ELF-1 (cell line): ENCODE results near the gene GBP7.

Source experiments
- DNase-seq: peaks from one replicate; pipeline ENCODE4 v3.0.0-alpha.2; 2016; ENCODE audit warnings: low read depth, low spot score

GBP7 gene

DNA sequence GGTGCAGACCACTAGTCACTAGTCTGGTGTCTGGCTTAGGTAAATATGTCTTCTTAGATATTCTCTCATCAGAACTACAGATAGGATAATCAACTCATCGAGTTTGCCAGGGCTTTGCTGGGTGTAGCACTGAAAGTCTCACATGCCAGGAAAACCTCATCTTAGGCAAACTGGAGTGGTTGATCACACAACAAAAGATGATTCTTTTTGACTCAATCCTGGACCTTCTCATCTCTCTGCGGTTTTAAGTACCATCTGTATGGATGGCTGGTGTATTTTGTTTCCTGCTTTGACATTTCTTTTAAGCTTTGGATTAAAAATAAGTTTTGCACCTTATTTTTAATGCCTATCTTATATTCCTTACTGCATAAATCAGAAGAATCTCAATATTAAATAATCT, 61.1 kb downstream of the GBP7 start:
- no peak for DNase-seq

DNA sequence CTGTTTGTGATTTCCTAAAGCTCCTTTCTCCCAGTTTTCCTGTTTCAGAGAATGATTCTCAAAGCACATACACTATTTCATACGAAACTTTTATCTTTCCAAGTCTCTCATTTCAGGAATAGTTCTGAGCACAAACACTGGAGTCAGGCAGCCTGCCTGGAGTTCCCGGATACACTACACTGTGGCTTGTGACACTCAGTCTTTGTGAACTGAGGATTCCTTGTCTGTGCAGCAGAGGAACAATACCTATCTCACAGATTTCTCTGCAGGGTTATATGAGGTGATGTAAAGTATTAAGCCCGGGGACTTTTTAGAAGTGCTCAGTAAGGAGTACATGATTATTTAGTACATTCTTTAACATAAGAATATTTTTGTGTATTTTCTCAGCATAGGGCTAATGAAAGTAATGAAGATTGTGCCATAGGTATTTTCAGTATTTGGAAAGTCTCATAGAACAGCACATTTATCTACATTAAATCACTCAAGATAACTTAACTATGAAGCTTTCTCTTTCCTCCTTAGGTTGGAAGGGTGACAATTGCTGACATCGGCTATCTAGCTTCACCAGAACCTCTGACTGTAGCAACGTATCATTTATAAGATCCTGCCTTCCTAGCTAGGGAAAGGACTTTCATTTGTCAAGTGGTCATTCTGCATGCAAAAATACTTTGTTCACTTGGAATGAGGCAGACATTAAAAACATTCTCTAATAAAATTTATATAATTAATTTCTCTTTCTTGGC, 62.8 kb downstream of the GBP7 start:
- no peak for DNase-seq

DNA sequence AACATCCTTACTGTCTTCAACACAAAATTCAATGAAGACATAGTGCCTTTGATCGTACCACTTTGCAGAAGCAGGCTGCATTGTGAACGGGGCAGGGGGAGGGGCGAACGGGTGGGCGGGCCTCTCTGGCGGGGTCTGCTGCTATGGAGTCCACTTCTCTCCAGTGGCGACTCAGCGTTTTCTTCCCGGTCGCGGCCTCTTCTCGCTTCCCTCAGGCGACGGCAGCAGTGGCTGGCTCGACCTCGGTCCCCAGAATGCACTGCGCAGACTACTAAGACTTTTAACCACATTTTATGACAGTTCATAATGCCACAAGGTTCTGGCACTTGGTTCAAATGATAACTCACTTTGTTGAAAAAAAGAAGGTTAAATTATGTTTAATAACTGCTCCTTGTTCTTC, 71.1 kb downstream of the GBP7 start:
- DNase-seq: peak; percentile 50

DNA sequence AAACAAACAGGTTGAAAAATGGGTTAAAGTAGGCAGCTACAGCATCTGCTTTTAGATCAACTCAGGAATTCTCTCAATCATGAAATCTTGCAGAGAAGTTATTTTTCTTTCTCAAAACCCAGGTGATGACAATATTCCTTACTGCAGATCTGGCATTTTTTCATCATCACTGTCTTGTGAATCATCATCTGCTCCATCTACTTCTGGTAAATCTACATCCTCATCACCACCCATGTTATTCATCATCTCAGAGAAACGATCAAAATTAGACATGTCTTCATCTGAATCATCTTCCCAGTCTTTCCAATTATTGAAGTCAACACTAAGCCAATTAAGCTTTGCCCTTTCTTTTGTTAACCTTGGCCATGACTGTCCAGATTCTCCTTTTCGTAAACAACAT, 71.7 kb downstream of the GBP7 start:
- no peak for DNase-seq

DNA sequence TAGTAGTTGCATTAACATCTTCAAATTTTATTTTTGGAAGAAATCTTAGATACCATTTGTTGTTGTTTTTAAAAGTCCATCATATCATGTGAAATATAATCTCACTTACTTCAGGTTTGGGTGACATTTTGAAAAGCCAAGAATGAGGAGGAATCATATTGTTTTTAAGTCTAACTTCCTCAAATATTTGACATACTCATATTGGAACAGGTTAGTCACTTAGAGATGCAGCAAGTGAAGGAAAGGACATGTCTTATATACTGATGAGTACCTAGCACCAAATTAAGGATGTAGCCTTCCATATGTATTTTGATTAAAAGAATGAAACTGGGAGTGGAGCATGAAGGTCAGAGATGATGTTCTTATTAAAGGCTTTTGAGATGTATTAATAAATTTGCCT, 73.8 kb downstream of the GBP7 start:
- no peak for DNase-seq

DNA sequence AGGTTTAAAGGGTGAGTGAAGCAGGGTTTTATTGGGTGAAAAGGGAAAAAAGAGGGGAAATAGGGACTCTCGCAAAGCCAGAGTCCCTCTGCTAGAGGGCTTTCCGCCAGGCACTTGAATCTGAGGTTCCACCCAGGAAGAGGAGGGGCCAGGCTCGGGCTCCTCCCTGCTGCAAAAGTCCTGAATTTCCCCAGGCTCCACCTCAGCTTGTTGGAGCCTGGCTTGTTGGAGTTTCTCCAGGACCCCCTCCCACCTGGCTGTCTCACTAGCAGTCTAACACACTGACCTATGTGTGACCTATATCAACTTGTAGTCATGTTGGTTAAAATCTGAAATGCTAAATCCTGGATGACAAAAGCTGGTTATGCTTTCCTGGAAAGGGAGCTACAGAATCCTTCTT, 75.4 kb downstream of the GBP7 start:
- DNase-seq: peak; percentile 4

DNA sequence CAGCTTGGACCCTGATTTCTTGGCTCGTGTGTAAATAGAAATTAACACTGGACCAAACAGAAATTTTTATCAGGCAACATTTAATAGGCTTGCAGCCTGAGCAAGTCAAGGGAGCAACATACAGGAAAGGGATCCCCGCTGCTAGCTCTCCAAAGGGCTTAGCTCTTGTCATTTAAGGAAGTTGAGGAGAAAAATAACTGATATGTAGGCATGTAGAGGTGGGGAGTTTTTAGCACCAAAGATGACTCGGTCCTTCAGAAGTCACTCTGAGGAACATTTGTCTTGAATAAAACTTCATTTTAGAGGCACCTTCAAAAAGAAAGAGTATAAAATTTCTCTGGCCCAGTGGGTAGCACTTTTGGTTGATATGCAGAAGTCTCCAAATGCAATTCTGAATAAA, 76.9 kb downstream of the GBP7 start:
- DNase-seq: no peak

DNA sequence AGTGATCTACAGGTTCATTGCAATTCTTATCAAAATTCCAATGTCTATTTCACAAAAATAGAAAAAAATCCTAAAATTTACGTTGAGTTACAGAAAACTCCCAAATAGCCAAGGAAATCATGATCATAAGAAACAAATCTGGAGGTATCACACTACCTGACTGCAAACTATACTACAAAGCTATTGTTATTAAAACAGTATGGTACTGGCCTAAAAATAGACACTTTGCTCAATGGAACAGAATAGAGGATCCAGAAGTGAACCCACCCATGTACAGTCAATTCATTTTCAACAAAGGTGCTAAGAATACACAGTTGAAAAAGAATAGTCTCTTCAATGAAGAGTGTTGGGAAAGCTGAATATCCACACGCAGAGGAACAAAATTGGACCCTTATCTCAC, 80.1 kb downstream of the GBP7 start:
- no peak for DNase-seq

DNA sequence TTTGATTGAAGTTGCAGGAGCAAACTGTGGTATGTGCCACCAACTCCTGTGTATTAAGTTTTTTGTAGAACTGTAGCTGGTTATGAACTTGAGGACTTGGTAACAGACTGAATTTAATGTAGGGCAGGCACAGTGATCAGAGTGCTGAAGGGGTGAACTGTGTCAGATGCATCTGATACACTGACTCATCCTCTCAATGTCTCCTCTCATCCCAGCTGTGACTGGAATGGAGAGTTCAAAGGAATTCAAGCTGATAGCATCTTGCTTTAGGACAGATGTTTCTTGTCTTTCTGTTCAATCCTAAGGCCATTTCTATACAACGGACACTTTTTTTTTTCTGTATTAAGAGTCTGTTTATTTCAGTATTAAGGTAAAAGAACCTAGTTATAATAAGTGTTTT, 85.8 kb downstream of the GBP7 start:
- no peak for DNase-seq

DNA sequence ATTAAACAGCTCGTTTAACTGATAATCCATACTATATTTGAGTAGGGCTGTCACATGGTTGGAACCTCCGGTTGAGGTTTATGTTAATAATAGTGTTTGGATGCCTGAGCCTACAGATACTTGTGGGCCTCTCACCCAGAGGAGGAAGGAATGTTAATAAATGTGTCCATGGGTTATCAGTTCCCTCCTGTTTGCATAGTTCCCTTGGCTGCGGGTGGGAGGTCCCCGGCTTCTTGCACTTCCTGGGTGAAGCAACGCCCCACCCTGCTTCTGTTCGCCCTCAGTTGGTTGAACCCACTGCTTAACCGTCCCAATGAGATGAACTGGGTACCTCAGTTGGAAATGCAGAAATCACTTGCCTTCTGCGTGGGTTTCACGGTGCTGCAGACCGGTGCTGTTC, 87.2 kb downstream of the GBP7 start:
- DNase-seq: no peak

DNA sequence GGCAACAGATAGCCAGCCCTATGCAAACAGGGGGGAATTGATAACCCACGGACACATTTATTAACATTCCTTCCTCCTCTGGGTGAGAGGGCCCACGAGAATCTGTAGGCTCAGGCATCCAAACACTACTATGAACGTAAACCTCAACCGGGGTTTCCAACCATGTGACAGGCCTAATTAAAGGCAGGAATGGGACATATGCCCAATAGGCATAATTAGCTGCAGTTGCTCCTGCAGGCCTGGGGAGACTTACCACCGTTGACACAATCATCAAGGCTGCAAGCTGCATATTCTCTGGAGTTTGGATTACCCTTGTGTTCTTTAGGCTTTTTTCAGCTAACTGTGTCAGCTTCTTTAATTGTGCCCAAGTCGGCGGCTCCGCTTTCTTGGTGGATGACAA, 88.6 kb downstream of the GBP7 start:
- peak; percentile 5 for DNase-seq

DNA sequence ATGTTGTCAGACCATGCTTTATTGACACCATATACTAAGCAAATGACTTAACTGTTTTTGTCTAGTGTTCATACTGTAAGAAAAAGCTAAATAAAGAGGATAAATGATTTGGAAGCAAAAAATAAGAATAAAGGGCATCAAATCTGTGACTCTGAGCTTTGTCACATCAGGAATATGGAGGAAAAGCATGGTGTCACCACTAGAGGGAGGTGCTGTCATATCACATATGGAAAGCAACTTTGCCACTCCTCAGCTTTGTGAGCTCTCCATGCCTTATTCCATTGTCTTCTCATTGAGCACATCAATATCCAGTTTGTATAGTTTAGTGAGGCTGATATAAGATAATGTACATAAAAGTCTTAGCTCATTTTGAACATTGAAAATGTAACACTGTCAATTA, 90.0 kb downstream of the GBP7 start:
- no peak for DNase-seq
